ENCODE data around the gene LMAN1.

Gene LMAN1

DNA sequence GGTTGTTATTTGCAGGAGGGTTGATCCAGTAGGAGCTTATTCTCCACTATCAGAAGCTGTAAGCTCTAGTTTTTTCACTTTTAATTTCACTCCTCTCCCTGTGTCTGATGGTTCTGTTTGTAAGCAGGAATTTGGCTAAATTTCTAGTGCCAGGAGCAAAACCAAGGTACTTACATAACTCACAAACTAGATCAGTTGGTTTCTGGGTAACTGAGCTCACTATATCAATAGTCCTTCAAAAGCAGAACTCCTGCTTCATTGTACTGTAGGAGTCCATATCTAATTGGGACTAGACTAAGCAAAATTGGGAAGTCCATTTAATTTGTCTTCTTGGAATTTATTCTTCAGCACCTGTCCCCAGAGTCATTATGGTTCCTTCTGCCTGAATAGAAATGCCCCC lies 65.7 kb downstream of the LMAN1 start:
- no peak overlapping the region for H3K9ac ChIP-seq (ENCODE audit: low read length)
- peaks cover 4% of the 10 kb centered on the region for H3K27me3 ChIP-seq (ENCODE audit: control insufficient read depth, insufficient read depth, low read length)
- H3K36me3 ChIP-seq (ENCODE audit: control insufficient read depth, insufficient read depth, low read length), result no peaks in the 10 kb centered on the region
- no peaks in the 10 kb centered on the region for H3K9me3 ChIP-seq (ENCODE audit: control insufficient read depth, low read length)
- no peaks in the 10 kb centered on the region for H3K4me1 ChIP-seq (ENCODE audit: control insufficient read depth, insufficient read depth, low read length)
- no peak overlapping the region for H3K4me3 ChIP-seq (ENCODE audit: low read length)

DNA sequence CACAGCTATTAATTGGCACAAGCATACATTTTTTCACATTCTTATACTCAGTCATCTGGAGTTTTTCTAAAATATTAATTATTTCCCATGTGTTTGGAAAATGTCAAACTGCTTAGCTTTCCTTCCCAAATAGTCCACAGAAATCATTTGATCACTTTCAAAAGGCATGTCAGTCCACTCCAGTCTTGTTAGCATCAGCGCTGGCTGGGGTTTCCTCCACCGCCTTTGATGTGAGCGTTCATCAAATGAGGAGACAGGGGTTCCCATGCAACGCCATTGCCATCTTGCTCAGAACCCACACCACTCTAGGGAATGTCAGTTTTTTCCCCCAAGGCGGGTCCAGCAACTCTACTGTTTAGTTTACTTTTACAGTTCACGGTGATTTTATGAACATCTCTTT lies 72.7 kb downstream of the LMAN1 start:
- no peaks in the 10 kb centered on the region for H3K36me3 ChIP-seq (ENCODE audit: control insufficient read depth, insufficient read depth, low read length)
- no peaks in the 10 kb centered on the region for H3K9me3 ChIP-seq (ENCODE audit: control insufficient read depth, low read length)
- H3K4me3 ChIP-seq (ENCODE audit: low read length), result no peak overlapping the region
- H3K4me1 ChIP-seq (ENCODE audit: control insufficient read depth, insufficient read depth, low read length), result no peaks in the 10 kb centered on the region
- H3K27me3 ChIP-seq (ENCODE audit: control insufficient read depth, insufficient read depth, low read length), result peaks cover 20% of the 10 kb centered on the region
- H3K9ac ChIP-seq (ENCODE audit: low read length), result no peak overlapping the region

DNA sequence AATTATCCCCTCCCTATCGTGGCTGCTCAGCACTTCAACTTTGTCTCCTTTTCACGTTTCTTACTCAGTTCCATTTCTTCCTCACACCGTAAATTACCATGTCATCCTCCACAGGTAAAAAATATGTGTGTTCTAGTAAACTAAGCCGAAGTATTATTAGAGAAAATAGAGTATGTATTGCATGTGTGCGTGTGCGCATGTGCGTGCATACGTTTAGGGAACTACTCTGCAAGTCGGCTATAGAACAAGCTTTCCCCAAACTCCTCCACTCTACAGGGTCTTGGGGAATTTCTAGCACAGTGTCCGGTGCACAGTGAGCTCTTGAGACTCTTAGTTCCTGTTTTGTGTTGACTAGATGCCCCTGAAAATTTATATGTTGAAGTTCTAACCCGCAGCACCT lies 76.7 kb downstream of the LMAN1 start:
- Histone ChIP-seq H3K27me3 (ENCODE audit: control insufficient read depth, insufficient read depth, low read length) (peaks cover 46% of the 10 kb centered on the region), H3K9me3 (ENCODE audit: control insufficient read depth, low read length) (no peaks in the 10 kb centered on the region), H3K4me3 (ENCODE audit: low read length) (no peak overlapping the region), H3K9ac (ENCODE audit: low read length) (no peak overlapping the region), H3K4me1 (ENCODE audit: control insufficient read depth, insufficient read depth, low read length) (no peaks in the 10 kb centered on the region), H3K36me3 (ENCODE audit: control insufficient read depth, insufficient read depth, low read length) (no peaks in the 10 kb centered on the region)

DNA sequence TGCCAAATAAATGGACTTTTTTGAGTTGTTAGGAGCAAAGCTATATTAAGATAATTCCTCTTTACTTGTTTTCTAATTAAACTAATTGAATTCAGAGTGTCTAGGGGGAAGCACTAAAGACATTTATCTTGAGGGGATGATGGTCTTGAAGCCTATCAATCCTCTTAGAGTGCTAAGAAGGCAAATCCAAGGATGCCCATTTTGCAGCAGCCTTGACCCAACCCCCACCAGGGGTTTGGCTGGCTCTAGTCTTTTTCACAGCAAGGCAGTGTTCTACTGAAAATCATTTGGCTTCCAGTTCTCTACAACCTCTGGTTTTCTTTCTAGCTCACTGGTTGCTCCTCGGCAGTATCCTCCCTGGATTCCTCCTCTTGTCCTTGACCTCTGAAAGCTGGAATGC lies 79.3 kb downstream of the LMAN1 start:
- H3K9ac ChIP-seq (ENCODE audit: low read length), result no peak overlapping the region
- no peaks in the 10 kb centered on the region for H3K9me3 ChIP-seq (ENCODE audit: control insufficient read depth, low read length)
- no peaks in the 10 kb centered on the region for H3K36me3 ChIP-seq (ENCODE audit: control insufficient read depth, insufficient read depth, low read length)
- no peaks in the 10 kb centered on the region for H3K4me1 ChIP-seq (ENCODE audit: control insufficient read depth, insufficient read depth, low read length)
- H3K27me3 ChIP-seq (ENCODE audit: control insufficient read depth, insufficient read depth, low read length), result peaks cover 62% of the 10 kb centered on the region
- no peak overlapping the region for H3K4me3 ChIP-seq (ENCODE audit: low read length)

DNA sequence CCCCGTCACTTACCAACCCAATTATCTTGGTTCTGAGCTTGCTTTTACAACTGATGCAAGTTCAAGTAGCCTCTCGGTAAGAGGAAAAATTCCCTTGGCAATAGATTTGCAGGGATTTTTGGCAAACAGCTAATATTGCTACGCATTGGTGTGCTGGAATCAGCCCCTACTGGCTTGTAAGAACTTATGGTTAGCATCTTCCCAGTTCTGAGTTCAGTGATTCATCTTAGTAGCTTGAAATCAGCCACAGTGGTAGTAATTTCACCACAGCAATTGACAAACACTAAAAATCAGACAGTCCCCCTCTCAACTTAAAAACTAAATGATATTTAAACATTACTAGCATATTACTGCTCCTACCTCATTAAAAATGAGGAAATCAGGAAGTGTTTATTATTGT lies 79.9 kb downstream of the LMAN1 start:
- Histone ChIP-seq H3K9ac (ENCODE audit: low read length) (no peak overlapping the region), H3K27me3 (ENCODE audit: control insufficient read depth, insufficient read depth, low read length) (peaks cover 66% of the 10 kb centered on the region), H3K4me1 (ENCODE audit: control insufficient read depth, insufficient read depth, low read length) (no peaks in the 10 kb centered on the region), H3K4me3 (ENCODE audit: low read length) (no peak overlapping the region), H3K9me3 (ENCODE audit: control insufficient read depth, low read length) (no peaks in the 10 kb centered on the region), H3K36me3 (ENCODE audit: control insufficient read depth, insufficient read depth, low read length) (no peaks in the 10 kb centered on the region)

DNA sequence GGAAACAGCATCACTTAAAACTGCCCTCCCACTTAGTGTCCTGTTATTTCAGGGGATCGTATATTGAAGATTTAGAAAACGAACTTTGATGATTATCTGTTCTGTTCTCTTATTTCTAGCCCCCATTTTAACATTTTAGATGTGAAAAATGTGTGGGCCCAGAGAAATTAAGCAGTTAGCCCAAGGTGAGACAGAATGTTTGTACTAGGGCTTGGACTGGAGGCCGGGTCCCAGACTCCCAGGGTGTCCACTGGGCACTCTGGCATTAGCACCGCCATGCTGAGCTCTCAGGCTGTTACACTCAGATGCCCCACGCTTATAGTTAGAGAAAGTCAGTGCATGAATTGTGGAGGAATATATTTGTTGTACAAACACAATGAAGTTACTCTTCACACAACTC lies 80.3 kb downstream of the LMAN1 start:
- H3K9me3 ChIP-seq (ENCODE audit: control insufficient read depth, low read length), result no peaks in the 10 kb centered on the region
- peaks cover 70% of the 10 kb centered on the region for H3K27me3 ChIP-seq (ENCODE audit: control insufficient read depth, insufficient read depth, low read length)
- H3K4me3 ChIP-seq (ENCODE audit: low read length), result no peak overlapping the region
- H3K4me1 ChIP-seq (ENCODE audit: control insufficient read depth, insufficient read depth, low read length), result peaks cover 4% of the 10 kb centered on the region
- H3K9ac ChIP-seq (ENCODE audit: low read length), result no peak overlapping the region
- no peaks in the 10 kb centered on the region for H3K36me3 ChIP-seq (ENCODE audit: control insufficient read depth, insufficient read depth, low read length)
